HepG2 (cell line): ENCODE data around the gene PTCD1. TPM values are rescaled to one million over a fixed set of nuclear protein-coding genes. Genes with fewer than 3 reads are reported as not detected.

Source experiments
- CREM ChIP-seq, 2 experiments: sonication (generic) in 1 of 2; formaldehyde crosslinking in 1 of 2; IDR thresholded peaks; 2 replicates each; pipeline versions ENCODE4 v1.4.0 to v1.6.1; 2016 to 2020; ENCODE audit warnings: antibody characterized with exemption in 1 of 2, mild to moderate bottlenecking in 1 of 2, missing genetic modification reagents in 1 of 2
- GFI1 ChIP-seq: sonication (generic); formaldehyde crosslinking; IDR thresholded peaks from 2 replicates; pipeline ENCODE4 v1.5.0; 2020; ENCODE audit warnings: missing genetic modification reagents, mild to moderate bottlenecking, borderline replicate concordance
- IRX3 ChIP-seq: sonication (generic); formaldehyde crosslinking; IDR thresholded peaks from 2 replicates; pipeline ENCODE4 v1.8.1; 2023; ENCODE audit warnings: mild to moderate bottlenecking, low read depth, missing genetic modification reagents, borderline replicate concordance
- KDM5A ChIP-seq: fragments of 200-600 bp; sonication (generic); IDR thresholded peaks from 2 replicates; pipeline ENCODE4 v1.7.0; 2018; ENCODE audit warnings: antibody characterized with exemption, mild to moderate bottlenecking, low read length, borderline replicate concordance
- NBN ChIP-seq: fragments of 450-650 bp; conservative IDR thresholded peaks from 2 replicates; pipeline ENCODE4 v1.6.1; 2017
- PPARG ChIP-seq: conservative IDR thresholded peaks from 2 replicates; pipeline ENCODE4 v1.6.1; 2016; ENCODE audit warnings: missing biosample characterization, missing genetic modification reagents
- RXRB ChIP-seq: IDR thresholded peaks from 2 replicates; pipeline ENCODE4 v1.6.1; 2016; ENCODE audit warnings: borderline replicate concordance, missing genetic modification reagents, missing compliant biosample characterization
- SALL2 ChIP-seq: sonication (generic); formaldehyde crosslinking; IDR thresholded peaks from 2 replicates; pipeline ENCODE4 v1.8.1; 2023; ENCODE audit warnings: mild to moderate bottlenecking, missing genetic modification reagents, inconsistent platforms
- SIX1 ChIP-seq: sonication (generic); formaldehyde crosslinking; IDR thresholded peaks from 2 replicates; pipeline ENCODE4 v1.4.0; 2020; ENCODE audit warnings: missing genetic modification reagents, borderline replicate concordance
- SMAD1 ChIP-seq: sonication (generic); formaldehyde crosslinking; IDR thresholded peaks from 2 replicates; pipeline ENCODE4 v1.4.0; 2020; ENCODE audit warnings: missing genetic modification reagents, low read depth, mild to moderate bottlenecking, borderline replicate concordance
- SP5 ChIP-seq: IDR thresholded peaks from 2 replicates; pipeline ENCODE4 v1.6.1; 2016; ENCODE audit warnings: low read depth, borderline replicate concordance
- TAF15 ChIP-seq: fragments of 200-400 bp; formaldehyde crosslinking; IDR thresholded peaks from one replicate; pipeline ENCODE4 v1.6.1; 2018; ENCODE audit warnings: mild to moderate bottlenecking, low read depth, low read length; ENCODE audit not compliant: poor library complexity, severe bottlenecking
- ZC3H13 ChIP-seq: sonication (generic); formaldehyde crosslinking; IDR thresholded peaks from 2 replicates; pipeline ENCODE4 v1.8.1; 2023; ENCODE audit warnings: mild to moderate bottlenecking, missing genetic modification reagents, moderate library complexity
- ZNF20 ChIP-seq: sonication (generic); formaldehyde crosslinking; IDR thresholded peaks from 2 replicates; pipeline ENCODE4 v1.4.0; 2020; ENCODE audit warnings: mild to moderate bottlenecking, moderate library complexity, missing genetic modification reagents
- ZNF501 ChIP-seq: sonication (generic); formaldehyde crosslinking; IDR thresholded peaks from 2 replicates; pipeline ENCODE4 v1.5.1; 2020; ENCODE audit warnings: mild to moderate bottlenecking, moderate library complexity, missing genetic modification reagents
- ZNF605 ChIP-seq: sonication (generic); formaldehyde crosslinking; IDR thresholded peaks from 2 replicates; pipeline ENCODE4 v1.8.0; 2022; ENCODE audit warnings: mild to moderate bottlenecking, missing genetic modification reagents
- polyA plus RNA-seq, 8 experiments: library from polyadenylated mRNA; depleted of rRNA in 3 of 8; stranded (reverse) in 7 of 8; unstranded in 1 of 8; fragments of >200 nt; fragmentation: Illumina TruSeq in 4 of 8; extraction: Trizol in 4 of 8; gene quantifications; 2 replicates each; pipeline versions ENCODE4 v1.2.1 to v1.2.3, GENCODE V29; 2011 to 2016; ENCODE audit warnings: low read depth in 4 of 8, missing spikeins in 1 of 8, mixed read lengths in 1 of 8; ENCODE audit not compliant: insufficient read depth in 1 of 8
- total RNA-seq, 5 experiments: library from RNA; depleted of rRNA; stranded (reverse); fragments of >200 nt; fragmentation: Illumina TruSeq; extraction: Trizol; gene quantifications; 2 replicates each; pipeline ENCODE4 v1.2.3, GENCODE V29; 2016; ENCODE audit warnings: low read depth in 1 of 5
- TF ChIP-seq, protein P1 (sequence below): sonication (generic); formaldehyde crosslinking; IDR thresholded peaks from 2 replicates; pipeline ENCODE4 v1.5.1; 2020; ENCODE audit warnings: missing genetic modification reagents, mild to moderate bottlenecking, borderline replicate concordance
- TF ChIP-seq, protein P2 (sequence below): sonication (generic); formaldehyde crosslinking; conservative IDR thresholded peaks from 2 replicates; pipeline ENCODE4 v1.4.0; 2020; ENCODE audit warnings: missing genetic modification reagents

PTCD1 gene
- total and polyA plus RNA-seq, 2 of the 13 experiments (the other 11 are each of a cell fraction or from before 2014, with no cell fraction given), result 3.0 to 8.4 TPM

DNA sequence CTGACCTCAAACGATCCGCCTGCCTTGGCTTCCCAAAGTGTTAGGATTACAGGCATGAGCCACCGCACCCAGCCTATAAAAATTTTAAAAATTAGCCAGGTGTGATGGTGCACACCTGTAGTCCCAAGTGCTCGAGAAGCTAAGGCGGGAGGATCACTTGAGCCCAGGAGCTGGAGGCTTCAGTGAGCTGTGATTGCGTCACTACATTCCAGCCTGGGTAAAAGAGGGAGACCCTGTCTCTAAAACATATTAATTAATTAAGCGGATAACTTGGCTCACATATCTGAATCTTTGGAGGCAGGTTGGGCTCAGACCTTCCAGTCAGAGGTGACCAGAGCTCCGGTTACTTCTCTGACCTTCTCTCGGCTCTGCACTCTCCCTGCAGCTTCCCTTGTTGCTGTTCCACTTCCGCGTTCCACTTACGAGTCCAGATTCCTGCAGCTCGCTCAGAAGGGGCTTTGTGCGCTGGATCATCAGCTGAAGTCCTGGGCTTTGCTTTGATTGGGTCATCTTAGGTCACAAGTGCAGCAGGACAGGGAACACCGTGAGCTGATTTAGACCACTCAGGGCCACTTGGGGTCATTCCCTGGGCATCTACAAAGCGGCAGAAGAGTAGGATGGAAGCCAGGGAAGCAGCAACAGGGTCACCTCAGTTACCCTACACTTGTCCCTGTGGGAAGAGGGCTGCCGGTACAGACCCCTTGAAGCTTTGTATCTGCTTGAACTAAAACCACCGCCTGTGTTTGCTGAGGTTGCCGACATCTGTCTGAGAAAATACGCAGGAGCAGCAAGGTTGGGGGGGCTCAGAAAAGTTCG lies 66.1 kb downstream of the PTCD1 start (continued):
- TF ChIP-seq CREM (IDR thresholded peaks at IDR 0.05) (peak; percentile 51; the same call in 1 of the 2 replicates), CREM (CRISPR knock-in tag; IDR thresholded peaks at IDR 0.05) (no peak), RXRB (CRISPR knock-in tag) (peak; percentile 99), KDM5A (no peak), IRX3 (CRISPR knock-in tag) (no peak), GFI1 (CRISPR knock-in tag) (peak; percentile 99), ZNF605 (CRISPR knock-in tag) (0 out of 2 replicates have a peak, but pooled peaks have one; percentile 49), ZC3H13 (CRISPR knock-in tag) (peak; percentile 62; the same call in 1 of the 2 replicates), SIX1 (CRISPR knock-in tag) (0 out of 2 replicates have a peak, but pooled peaks have one; percentile 29), PPARG (CRISPR knock-in tag) (0 out of 2 replicates have a peak, but pooled peaks have one; percentile 63), SALL2 (CRISPR knock-in tag) (no peak), SMAD1 (CRISPR knock-in tag) (no peak), ZNF20 (no peak), NBN (no peak), ZNF501 (peak; percentile 75; the same call in 1 of the 2 replicates), SP5 (peak; percentile 26; the same call in 1 of the 2 replicates), TAF15 (no peak)
- TF ChIP-seq, protein P1, sequence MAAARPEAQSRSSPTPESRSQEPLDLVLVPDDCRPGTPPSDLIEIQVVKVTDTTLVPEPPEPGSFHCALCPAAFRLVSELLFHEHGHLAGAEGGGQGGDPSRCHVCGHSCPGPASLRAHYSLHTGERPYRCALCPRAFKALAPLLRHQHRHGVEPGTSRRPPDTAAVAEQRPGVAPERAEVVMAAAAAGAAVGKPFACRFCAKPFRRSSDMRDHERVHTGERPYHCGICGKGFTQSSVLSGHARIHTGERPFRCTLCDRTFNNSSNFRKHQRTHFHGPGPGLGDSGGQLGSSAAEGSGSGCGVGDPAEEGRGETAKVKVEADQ, result no peak
- TF ChIP-seq, protein P2, sequence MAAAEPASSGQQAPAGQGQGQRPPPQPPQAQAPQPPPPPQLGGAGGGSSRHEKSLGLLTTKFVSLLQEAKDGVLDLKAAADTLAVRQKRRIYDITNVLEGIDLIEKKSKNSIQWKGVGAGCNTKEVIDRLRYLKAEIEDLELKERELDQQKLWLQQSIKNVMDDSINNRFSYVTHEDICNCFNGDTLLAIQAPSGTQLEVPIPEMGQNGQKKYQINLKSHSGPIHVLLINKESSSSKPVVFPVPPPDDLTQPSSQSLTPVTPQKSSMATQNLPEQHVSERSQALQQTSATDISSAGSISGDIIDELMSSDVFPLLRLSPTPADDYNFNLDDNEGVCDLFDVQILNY (CRISPR knock-in tag), result no peak
